SU-DHL-6 (cell line): ENCODE results near the gene AFF3.

Experiments used
- H2AFZ ChIP-seq: fragments of 200-600 bp; sonication (generic); 2 replicates; pipeline ENCODE4 v1.6.1; 2014; ENCODE audit warnings: low read depth, mild to moderate bottlenecking, moderate library complexity, mixed read lengths, antibody characterized with exemption, low read length; ENCODE audit not compliant: severe bottlenecking
- H3F3A ChIP-seq: fragments of 200-600 bp; shearing (Covaris generic); 2 replicates; pipeline ENCODE4 v1.6.0; 2016; ENCODE audit warnings: antibody characterized with exemption, mild to moderate bottlenecking; ENCODE audit not compliant: insufficient read depth
- H3K27ac ChIP-seq: fragments of 200-600 bp; sonication (generic); 2 replicates; pipeline ENCODE4 v1.5.1; 2016; ENCODE audit warnings: low read depth, mild to moderate bottlenecking, low read length, moderate library complexity, mixed read lengths
- H3K27me3 ChIP-seq: fragments of 200-600 bp; sonication (generic), shearing (Covaris generic); 2 replicates; pipeline ENCODE4 v1.6.0; 2014; ENCODE audit warnings: mild to moderate bottlenecking, low read length
- H3K36me3 ChIP-seq: fragments of 200-600 bp; sonication (generic); 2 replicates; pipeline ENCODE4 v1.6.1; 2014; ENCODE audit warnings: mild to moderate bottlenecking, low read length, mixed read lengths
- H3K4me2 ChIP-seq: fragments of 300-600, 200-600 bp; shearing (Covaris generic), sonication (generic); 2 replicates; pipeline ENCODE4 v1.6.0; 2014; ENCODE audit warnings: low read length, low read depth, mild to moderate bottlenecking; ENCODE audit not compliant: poor library complexity, severe bottlenecking
- H3K4me3 ChIP-seq: fragments of 200-600 bp; sonication (generic); 2 replicates; pipeline ENCODE4 v1.5.1; 2014; ENCODE audit warnings: antibody characterized with exemption, low read length, mild to moderate bottlenecking, mixed read lengths; ENCODE audit not compliant: insufficient read depth, poor library complexity, severe bottlenecking
- H3K79me2 ChIP-seq: fragments of 200-600 bp; sonication (generic); 2 replicates; pipeline ENCODE4 v1.6.1; 2014; ENCODE audit warnings: mild to moderate bottlenecking, low read length, moderate library complexity; ENCODE audit not compliant: insufficient read depth
- H3K9ac ChIP-seq: fragments of 200-600 bp; sonication (generic); 2 replicates; pipeline ENCODE4 v1.7.0; 2014; ENCODE audit warnings: mild to moderate bottlenecking, low read length
- H3K9me2 ChIP-seq: fragments of 200-600 bp; sonication (generic); replicated peaks from 2 replicates; pipeline ENCODE4 v1.6.1; 2014; ENCODE audit warnings: low read length; ENCODE audit not compliant: insufficient read depth
- H3K9me3 ChIP-seq: fragments of 200-600 bp; sonication (generic); 2 replicates; pipeline ENCODE4 v1.6.1; 2014; ENCODE audit warnings: low read length, mixed read lengths; ENCODE audit not compliant: insufficient read depth
- H4K20me1 ChIP-seq: fragments of 200-600 bp; sonication (generic); 2 replicates; pipeline ENCODE4 v1.6.1; 2014; ENCODE audit warnings: low read depth, mild to moderate bottlenecking, antibody characterized with exemption, low read length, moderate library complexity, mixed read lengths
- EZH2phosphoT487 ChIP-seq: fragments of 200-600 bp; sonication (generic), shearing (Covaris generic); conservative IDR thresholded peaks from 2 replicates; pipeline ENCODE4 v1.6.1; 2018; ENCODE audit warnings: mild to moderate bottlenecking, antibody characterized with exemption, low read length, moderate library complexity, mixed read lengths
- TF ChIP-seq, protein P1 (sequence below): fragments of 200-600 bp; sonication (generic); IDR thresholded peaks from one replicate; pipeline ENCODE4 v1.5.1; 2017; ENCODE audit warnings: antibody characterized with exemption, mild to moderate bottlenecking, low read length, moderate library complexity; ENCODE audit not compliant: insufficient read depth, poor library complexity, severe bottlenecking

AFF3 gene

DNA sequence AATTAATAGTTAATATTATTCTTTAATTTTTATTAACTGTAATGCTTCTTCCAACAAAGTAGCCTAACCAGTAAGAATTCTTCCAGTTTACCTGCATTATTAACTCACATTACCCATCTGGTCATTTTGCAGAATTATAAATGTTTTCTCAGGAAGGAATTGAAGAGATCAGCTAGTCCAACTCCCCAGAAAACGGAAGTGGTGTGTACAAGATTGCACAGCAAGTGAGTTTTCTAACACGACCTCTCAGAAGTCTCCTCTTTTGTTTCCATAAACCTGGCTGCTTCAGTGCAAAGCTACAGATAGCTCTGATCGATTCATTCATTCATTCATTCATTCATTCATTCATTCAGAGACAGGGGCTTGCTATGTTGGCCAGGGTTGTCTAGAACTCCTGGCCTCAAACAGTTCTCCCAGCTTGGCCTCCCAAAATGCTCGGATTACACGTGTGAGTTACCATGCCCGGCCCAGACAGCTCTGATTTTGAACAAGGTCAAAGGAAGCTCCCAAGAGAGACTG, 523.8 kb downstream of the AFF3 start:
- H3K9ac ChIP-seq: no peak overlapping the region
- H3K4me2 ChIP-seq: no peak overlapping the region
- no peaks in the 10 kb centered on the region for H3K27me3 ChIP-seq
- no peaks in the 10 kb centered on the region for H3K9me3 ChIP-seq
- H3K27ac ChIP-seq: no peak overlapping the region
- no peaks in the 10 kb centered on the region for H3K9me2 ChIP-seq
- H3K79me2 ChIP-seq: no peaks in the 10 kb centered on the region
- TF ChIP-seq EZH2phosphoT487: no peak
- TF ChIP-seq, protein P1, sequence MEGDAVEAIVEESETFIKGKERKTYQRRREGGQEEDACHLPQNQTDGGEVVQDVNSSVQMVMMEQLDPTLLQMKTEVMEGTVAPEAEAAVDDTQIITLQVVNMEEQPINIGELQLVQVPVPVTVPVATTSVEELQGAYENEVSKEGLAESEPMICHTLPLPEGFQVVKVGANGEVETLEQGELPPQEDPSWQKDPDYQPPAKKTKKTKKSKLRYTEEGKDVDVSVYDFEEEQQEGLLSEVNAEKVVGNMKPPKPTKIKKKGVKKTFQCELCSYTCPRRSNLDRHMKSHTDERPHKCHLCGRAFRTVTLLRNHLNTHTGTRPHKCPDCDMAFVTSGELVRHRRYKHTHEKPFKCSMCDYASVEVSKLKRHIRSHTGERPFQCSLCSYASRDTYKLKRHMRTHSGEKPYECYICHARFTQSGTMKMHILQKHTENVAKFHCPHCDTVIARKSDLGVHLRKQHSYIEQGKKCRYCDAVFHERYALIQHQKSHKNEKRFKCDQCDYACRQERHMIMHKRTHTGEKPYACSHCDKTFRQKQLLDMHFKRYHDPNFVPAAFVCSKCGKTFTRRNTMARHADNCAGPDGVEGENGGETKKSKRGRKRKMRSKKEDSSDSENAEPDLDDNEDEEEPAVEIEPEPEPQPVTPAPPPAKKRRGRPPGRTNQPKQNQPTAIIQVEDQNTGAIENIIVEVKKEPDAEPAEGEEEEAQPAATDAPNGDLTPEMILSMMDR: no peak
- H3K4me3 ChIP-seq: no peak overlapping the region
- no peaks in the 10 kb centered on the region for H3F3A ChIP-seq
- H3K36me3 ChIP-seq: no peaks in the 10 kb centered on the region
- no peak overlapping the region for H2AFZ ChIP-seq
- H4K20me1 ChIP-seq: no peaks in the 10 kb centered on the region

DNA sequence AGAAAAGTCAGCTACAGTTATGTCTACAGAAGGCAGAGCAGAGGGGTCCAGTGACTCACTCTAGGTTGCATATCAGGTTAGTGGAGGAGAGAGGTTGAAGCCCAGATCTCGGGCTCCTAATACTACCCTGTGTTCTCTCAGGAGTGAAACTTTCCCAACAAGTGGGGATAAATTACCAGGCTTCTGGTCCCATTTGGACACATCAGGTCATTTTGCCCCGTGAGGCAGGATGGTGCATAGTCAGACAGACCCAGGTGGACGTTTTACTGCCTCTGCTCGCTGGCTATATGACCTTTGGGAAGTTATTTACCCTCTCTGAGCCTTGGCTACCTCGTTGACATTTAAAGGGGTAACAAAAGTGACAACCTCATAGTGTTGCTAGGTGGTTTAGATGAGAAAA, 524.6 kb downstream of the AFF3 start:
- Histone ChIP-seq H4K20me1 (no peaks in the 10 kb centered on the region), H3K36me3 (no peaks in the 10 kb centered on the region), H3K27ac (no peak overlapping the region), H3K9ac (no peak overlapping the region), H3K9me2 (no peaks in the 10 kb centered on the region), H2AFZ (no peak overlapping the region), H3K79me2 (no peaks in the 10 kb centered on the region), H3K4me2 (no peak overlapping the region), H3K27me3 (no peaks in the 10 kb centered on the region), H3F3A (no peaks in the 10 kb centered on the region), H3K4me3 (no peak overlapping the region), H3K9me3 (no peaks in the 10 kb centered on the region)
- TF ChIP-seq EZH2phosphoT487: no peak
- TF ChIP-seq, protein P1: no peak

DNA sequence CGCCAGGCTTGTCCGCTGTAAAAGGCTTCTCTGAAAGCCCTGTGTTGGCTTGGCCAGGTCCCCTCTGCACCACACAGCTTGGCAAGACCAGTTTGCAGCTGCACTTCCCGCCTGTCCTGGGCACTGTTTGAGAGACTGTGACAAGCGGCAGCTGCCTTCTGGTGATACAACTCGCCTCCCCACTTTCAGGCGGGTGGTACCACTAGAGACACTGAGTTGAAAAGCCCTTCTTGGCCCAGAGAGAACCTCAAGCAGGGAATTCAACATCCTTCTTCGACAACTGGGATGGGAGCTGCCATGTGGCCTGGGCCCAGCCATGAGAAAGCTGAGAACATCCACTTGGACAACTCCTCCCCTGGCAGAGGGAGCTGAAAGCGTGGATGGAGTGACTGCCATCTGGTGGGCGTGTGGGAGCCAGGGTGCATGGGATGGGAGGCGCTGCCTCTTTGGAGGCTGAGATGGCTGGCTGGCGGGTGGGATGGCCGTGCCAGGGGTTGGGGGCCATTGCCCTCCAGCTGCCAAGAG, 527.1 kb downstream of the AFF3 start:
- no peaks in the 10 kb centered on the region for H3K9me2 ChIP-seq
- H3K36me3 ChIP-seq: no peaks in the 10 kb centered on the region
- H3K27me3 ChIP-seq: no peaks in the 10 kb centered on the region
- H3K4me3 ChIP-seq: no peak overlapping the region
- no peaks in the 10 kb centered on the region for H3F3A ChIP-seq
- no peaks in the 10 kb centered on the region for H4K20me1 ChIP-seq
- H3K4me2 ChIP-seq: no peak overlapping the region
- H2AFZ ChIP-seq: no peak overlapping the region
- no peak for TF ChIP-seq EZH2phosphoT487
- TF ChIP-seq, protein P1: no peak
- no peaks in the 10 kb centered on the region for H3K79me2 ChIP-seq
- H3K9me3 ChIP-seq: no peaks in the 10 kb centered on the region
- no peak overlapping the region for H3K27ac ChIP-seq
- H3K9ac ChIP-seq: no peak overlapping the region
